Effector memory CD4-positive, alpha-beta T cell (primary cell): Measurements from ENCODE around the gene UGP2.

ENCODE experiments used
- DNase-seq, 3 donors: peaks; one replicate each; pipeline ENCODE4 v3.0.0-alpha.2; 2020
- H3K27ac ChIP-seq: 2 replicates; pipeline ENCODE4 v1.7.0; 2013; ENCODE audit warnings: mild to moderate bottlenecking, low read length, moderate library complexity; ENCODE audit not compliant: insufficient read depth, poor library complexity, severe bottlenecking
- H3K27me3 ChIP-seq: replicated peaks from 2 replicates; pipeline ENCODE4 v1.7.0; 2013; ENCODE audit warnings: mild to moderate bottlenecking, low read length; ENCODE audit not compliant: insufficient read depth, control insufficient read depth, poor library complexity, severe bottlenecking
- H3K36me3 ChIP-seq: 2 replicates; pipeline ENCODE4 v1.7.0; 2013; ENCODE audit warnings: mild to moderate bottlenecking, low read length, moderate library complexity; ENCODE audit not compliant: control insufficient read depth, insufficient read depth
- H3K4me1 ChIP-seq: 2 replicates; pipeline ENCODE4 v1.7.0; 2013; ENCODE audit warnings: low read length, mild to moderate bottlenecking; ENCODE audit not compliant: control insufficient read depth, insufficient read depth, poor library complexity, severe bottlenecking
- H3K4me3 ChIP-seq: 2 replicates; pipeline ENCODE4 v1.7.0; 2013; ENCODE audit warnings: low read length, low read depth, mild to moderate bottlenecking; ENCODE audit not compliant: insufficient read depth, poor library complexity, severe bottlenecking
- H3K9me3 ChIP-seq: 2 replicates; pipeline ENCODE4 v1.7.0; 2013; ENCODE audit warnings: mild to moderate bottlenecking, low read length, moderate library complexity; ENCODE audit not compliant: control insufficient read depth

Gene UGP2

DNA sequence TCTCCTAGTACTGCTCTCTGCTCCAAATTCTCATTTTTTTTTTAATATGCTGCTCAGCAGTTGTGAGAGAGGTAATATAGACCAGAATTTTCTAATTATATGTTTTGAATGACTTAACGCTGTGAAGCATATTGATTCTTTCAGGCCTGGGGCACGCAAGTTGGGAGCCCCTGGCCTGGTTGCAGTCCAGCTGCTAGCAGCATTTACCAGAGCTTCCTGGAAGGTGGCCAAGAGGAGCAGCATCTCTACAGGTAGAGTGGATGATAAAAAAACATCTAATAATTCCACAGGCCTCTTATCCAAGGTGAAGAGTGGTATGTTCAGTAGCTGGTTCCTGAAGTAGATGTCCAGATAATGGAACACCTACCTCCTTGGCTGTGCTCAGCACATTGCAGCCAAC lies 7.3 kb upstream of the UGP2 start:
- Histone ChIP-seq H3K27ac (no peak overlapping the region), H3K27me3 (no peaks in the 10 kb centered on the region), H3K9me3 (no peaks in the 10 kb centered on the region), H3K36me3 (no peaks in the 10 kb centered on the region), H3K4me1 (no peaks in the 10 kb centered on the region), H3K4me3 (no peak overlapping the region)
- DNase-seq: no peak

DNA sequence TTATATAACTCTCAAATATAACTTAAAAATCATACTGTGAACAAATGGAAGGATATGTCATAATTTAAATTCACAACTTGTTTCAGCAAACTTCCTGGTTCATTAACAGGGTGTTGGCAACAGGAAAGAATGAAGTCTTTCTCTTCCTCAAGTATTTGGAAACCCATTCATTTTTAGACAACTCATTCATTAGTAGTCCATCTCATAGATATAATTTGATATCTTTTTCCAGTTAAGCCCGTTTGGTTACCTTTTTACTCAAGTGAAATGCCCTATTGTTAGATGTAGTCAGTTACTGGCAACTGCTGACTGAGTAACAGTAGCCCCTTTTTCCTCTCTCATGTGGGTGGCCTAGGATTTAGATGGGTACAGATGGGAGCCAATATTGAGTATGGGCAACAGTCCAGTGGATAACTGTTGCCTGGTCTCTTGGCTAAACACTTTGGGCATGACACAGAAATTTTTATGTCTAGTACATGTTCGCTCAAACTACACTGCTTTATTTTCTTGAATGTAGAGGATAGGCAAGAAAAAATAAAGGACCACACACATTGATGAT lies 4.6 kb upstream of the UGP2 start:
- Histone ChIP-seq H3K9me3 (no peaks in the 10 kb centered on the region), H3K27me3 (no peaks in the 10 kb centered on the region), H3K4me1 (peaks cover 5% of the 10 kb centered on the region), H3K4me3 (no peak overlapping the region), H3K36me3 (no peaks in the 10 kb centered on the region), H3K27ac (no peak overlapping the region)
- DNase-seq: no peak

DNA sequence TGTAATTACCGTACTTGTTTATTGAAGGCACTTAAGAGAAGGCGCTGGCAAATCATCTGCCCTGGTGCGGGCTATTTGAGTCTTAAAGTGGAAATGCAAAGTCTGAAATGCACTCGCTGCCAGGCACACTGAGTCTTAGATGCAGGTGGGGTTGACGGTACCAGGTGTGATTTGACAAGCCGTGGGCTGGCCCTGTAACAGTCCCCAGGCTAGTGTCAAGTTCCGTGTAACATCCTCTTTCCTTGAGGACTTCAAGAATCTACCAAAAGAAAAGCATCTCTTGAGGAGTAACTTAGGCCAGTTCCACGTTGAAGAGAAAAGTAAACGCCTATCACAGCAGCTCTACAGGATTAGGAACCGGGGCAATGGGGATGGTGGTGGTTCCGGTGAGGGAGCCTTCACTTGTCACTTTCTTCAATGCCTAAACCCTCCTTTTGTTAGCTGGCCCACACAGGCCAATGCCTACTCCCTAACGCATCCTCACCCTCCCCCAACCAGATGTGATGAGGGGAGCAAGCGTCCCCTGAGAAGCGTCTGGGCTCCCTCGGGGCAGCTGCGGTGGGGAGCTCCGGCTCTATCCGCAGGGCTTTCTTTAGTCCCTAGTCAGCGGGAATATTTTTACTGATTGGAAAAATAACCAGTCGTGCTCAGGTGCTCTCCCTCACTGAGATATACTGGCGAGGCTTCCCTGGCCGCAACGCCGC lies 1.5 kb upstream of the UGP2 start:
- Histone ChIP-seq H3K27me3 (no peaks in the 10 kb centered on the region), H3K27ac (peak overlapping the region; percentile 89), H3K36me3 (no peaks in the 10 kb centered on the region), H3K9me3 (no peaks in the 10 kb centered on the region), H3K4me3 (peak overlapping the region; percentile 98), H3K4me1 (peaks cover 5% of the 10 kb centered on the region)
- DNase-seq: peak in 1 of 3 donors; percentile 1

DNA sequence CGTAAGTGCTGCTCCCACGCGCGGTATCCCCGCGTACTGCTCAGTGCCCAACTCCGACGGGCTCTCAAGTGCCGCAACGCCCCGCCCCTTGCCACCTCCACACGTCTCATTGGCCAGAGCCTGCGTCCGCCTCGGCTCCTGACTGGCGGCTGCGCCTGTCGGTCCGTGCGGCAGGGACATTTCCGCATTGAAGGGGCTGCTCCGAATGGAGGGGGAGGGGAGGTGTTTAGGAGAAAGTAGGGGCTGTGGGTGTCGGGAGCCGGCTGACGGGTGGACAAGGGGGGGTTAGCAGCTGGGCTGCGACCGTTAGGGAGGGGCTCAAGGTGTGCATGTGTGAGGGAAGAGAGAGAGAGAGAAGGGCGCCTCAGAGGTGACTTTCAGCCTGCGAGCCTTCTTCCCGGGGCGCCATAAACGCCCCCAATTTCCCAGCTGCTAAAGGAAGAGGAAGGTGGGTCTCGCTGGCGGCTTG lies 877 bp upstream of the UGP2 start:
- Histone ChIP-seq H3K4me3 (peak overlapping the region; percentile 98), H3K27ac (peak overlapping the region; percentile 89), H3K9me3 (no peaks in the 10 kb centered on the region), H3K4me1 (peaks cover 5% of the 10 kb centered on the region), H3K36me3 (no peaks in the 10 kb centered on the region), H3K27me3 (no peaks in the 10 kb centered on the region)
- DNase-seq: peak; percentile 93 to 97 (median 97)

DNA sequence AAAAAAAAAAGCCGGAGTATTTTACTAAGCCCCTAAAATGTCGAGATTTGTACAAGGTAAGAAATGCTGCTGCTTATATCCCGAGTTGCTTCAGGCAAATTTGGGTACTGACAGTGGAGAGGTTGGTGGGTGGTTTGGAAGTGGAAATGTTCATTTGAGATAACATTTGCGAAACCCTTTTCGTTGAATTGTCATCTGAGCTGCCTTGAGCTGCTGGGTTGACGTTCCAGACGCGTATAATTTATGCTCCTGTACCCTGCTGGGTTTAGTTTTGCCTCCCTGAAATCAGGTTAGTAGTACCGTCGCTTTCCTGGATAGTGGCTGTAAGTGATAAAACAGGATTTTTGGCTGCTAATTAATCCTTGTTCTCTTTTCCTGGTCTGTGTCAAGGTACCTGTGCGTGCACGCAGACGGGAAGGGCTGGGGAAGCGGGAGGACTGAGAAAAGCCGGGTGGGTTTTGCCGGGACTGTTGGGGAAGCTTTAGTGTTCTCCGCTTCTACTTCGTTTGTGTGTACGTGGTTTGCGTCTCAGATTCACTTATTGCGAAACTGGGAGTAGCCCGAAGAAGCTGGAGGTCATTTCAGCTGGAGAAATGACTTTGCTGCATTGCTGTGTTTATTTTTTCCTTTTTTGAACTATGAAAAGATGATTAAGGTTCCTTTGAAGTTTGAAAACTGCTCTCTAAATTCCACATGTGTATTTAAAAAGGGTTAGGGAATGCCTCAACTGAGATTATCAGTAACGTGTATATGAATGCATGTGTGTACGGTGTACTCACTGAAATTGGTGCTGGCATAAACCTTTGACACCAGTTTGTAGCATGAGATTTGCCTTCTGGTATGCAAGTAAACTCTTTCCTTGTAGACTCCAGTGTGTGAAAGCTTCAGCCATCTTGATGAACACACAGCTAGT lies 709 bp downstream of the UGP2 start:
- Histone ChIP-seq H3K4me3 (peak overlapping the region; percentile 98), H3K27me3 (no peaks in the 10 kb centered on the region), H3K36me3 (no peaks in the 10 kb centered on the region), H3K9me3 (no peaks in the 10 kb centered on the region), H3K4me1 (peaks cover 5% of the 10 kb centered on the region), H3K27ac (peak overlapping the region; percentile 89)
- DNase-seq: no peak

DNA sequence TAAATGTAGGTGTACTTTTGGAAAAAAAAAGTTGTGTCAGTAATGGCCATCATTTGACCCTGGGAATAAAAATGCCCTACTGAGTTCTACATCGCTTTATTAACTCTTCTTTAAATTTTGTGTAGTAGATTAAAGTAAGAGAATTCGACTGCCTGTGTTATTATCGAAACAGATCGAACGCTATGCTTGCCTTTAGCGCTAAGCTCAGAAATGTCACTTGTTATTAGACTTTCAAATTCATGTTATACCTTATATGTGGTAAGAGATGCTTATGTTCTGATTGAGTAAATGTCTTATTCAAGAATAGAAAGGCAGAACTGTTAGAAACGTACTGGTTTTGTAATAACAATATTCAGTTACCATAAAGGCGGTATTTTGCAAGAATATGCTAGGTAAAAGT lies 1.4 kb downstream of the UGP2 start:
- Histone ChIP-seq H3K27ac (no peak overlapping the region), H3K4me3 (no peak overlapping the region), H3K27me3 (no peaks in the 10 kb centered on the region), H3K36me3 (no peaks in the 10 kb centered on the region), H3K9me3 (no peaks in the 10 kb centered on the region), H3K4me1 (peaks cover 5% of the 10 kb centered on the region)
- DNase-seq: no peak

DNA sequence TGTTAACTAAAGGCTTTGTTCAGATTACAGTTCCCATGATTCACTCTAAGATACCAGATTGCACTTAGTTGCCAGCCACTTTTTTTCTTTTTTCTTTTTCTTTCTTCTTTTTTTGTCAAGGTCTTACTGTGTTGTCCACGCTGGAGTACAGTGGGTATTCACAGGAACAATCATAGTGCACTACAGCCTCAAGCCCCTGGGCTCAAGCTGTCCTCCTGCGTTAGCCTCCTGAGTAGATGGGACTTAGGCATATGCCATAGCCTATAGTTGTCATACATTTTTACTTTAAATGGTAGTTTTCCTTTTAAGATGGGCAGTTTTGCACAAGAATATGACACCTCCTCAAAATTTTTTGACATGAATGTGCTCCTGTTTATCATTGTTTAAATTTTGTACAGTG lies 2.1 kb downstream of the UGP2 start:
- Histone ChIP-seq H3K27me3 (no peaks in the 10 kb centered on the region), H3K27ac (no peak overlapping the region), H3K9me3 (no peaks in the 10 kb centered on the region), H3K4me1 (peaks cover 10% of the 10 kb centered on the region), H3K36me3 (no peaks in the 10 kb centered on the region), H3K4me3 (no peak overlapping the region)
- DNase-seq: no peak

DNA sequence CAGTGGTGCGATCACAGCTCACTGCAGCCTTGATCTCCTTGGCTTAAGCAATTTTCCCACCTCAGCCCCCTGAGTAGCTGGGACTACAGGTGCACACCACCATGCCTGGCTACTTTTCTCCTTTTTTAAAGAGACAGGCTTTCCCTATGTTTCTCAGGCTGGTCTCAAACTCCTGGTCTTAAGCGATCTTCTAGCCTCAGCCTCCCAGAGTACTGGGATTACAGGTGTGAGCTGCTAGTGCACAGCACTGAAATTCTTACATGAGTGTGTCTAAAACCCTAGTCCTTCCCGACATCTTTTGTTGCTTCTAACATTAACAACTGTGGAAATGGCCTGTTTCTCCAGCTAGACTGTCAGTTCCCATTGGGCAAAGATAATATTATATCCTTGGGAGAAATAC lies 2.9 kb downstream of the UGP2 start:
- DNase-seq: no peak
- Histone ChIP-seq H3K27me3 (no peaks in the 10 kb centered on the region), H3K4me3 (no peak overlapping the region), H3K4me1 (peaks cover 10% of the 10 kb centered on the region), H3K27ac (no peak overlapping the region), H3K36me3 (no peaks in the 10 kb centered on the region), H3K9me3 (no peaks in the 10 kb centered on the region)

DNA sequence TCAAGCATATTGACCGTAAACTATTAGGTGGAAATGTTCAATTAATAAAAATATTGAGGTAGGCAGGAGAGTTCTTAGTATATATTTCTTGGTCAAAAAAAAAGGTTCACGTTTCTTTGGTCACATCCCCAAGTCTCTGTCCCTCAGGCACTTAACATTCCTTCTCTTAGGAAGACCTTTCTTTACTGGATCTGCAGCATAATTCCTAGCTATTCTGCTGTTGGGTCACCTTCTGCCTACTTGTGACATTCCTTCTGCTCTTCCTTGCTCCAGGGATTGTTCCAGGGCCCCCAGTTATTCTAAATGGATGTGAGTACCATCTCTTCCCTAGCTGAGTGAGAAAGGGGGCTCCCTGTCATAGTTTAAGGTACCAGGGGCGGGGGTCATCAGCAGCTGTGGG lies 4.2 kb downstream of the UGP2 start:
- Histone ChIP-seq H3K36me3 (no peaks in the 10 kb centered on the region), H3K4me1 (peaks cover 5% of the 10 kb centered on the region), H3K27me3 (no peaks in the 10 kb centered on the region), H3K27ac (no peak overlapping the region), H3K9me3 (no peaks in the 10 kb centered on the region), H3K4me3 (no peak overlapping the region)
- no peak for DNase-seq

DNA sequence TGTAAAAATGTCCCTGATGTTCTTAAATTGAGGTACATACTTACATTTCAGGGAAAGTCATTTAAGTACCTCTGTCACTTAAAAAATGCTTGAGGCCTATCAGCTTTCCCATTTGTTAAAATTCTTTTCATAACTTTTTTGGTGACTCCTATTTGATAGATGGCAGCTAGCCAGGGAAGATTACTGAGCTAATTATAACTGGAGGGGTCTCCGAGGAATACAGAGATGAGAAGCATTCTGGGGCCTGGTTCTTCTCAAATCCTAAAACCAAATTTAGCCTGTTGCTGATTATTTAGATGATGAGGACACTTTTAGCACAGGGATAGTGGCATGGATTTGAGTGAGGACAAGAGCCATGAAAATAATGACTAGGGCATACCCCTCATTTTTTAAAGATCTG lies 4.8 kb downstream of the UGP2 start:
- H3K9me3 ChIP-seq: no peaks in the 10 kb centered on the region
- no peak overlapping the region for H3K27ac ChIP-seq
- H3K27me3 ChIP-seq: no peaks in the 10 kb centered on the region
- H3K4me3 ChIP-seq: no peak overlapping the region
- DNase-seq: no peak
- peaks cover 5% of the 10 kb centered on the region for H3K4me1 ChIP-seq
- no peaks in the 10 kb centered on the region for H3K36me3 ChIP-seq
